SU-DHL-6 (cell line): ENCODE results near the gene ZNF860.

Source experiments
- H2AFZ ChIP-seq: fragments of 200-600 bp; sonication (generic); 2 replicates; pipeline ENCODE4 v1.6.1; 2014; ENCODE audit warnings: low read depth, mild to moderate bottlenecking, moderate library complexity, mixed read lengths, antibody characterized with exemption, low read length; ENCODE audit not compliant: severe bottlenecking
- H3F3A ChIP-seq: fragments of 200-600 bp; shearing (Covaris generic); 2 replicates; pipeline ENCODE4 v1.6.0; 2016; ENCODE audit warnings: antibody characterized with exemption, mild to moderate bottlenecking; ENCODE audit not compliant: insufficient read depth
- H3K27ac ChIP-seq: fragments of 200-600 bp; sonication (generic); 2 replicates; pipeline ENCODE4 v1.5.1; 2016; ENCODE audit warnings: low read depth, mild to moderate bottlenecking, low read length, moderate library complexity, mixed read lengths
- H3K27me3 ChIP-seq: fragments of 200-600 bp; sonication (generic), shearing (Covaris generic); 2 replicates; pipeline ENCODE4 v1.6.0; 2014; ENCODE audit warnings: mild to moderate bottlenecking, low read length
- H3K36me3 ChIP-seq: fragments of 200-600 bp; sonication (generic); 2 replicates; pipeline ENCODE4 v1.6.1; 2014; ENCODE audit warnings: mild to moderate bottlenecking, low read length, mixed read lengths
- H3K4me2 ChIP-seq: fragments of 300-600, 200-600 bp; shearing (Covaris generic), sonication (generic); 2 replicates; pipeline ENCODE4 v1.6.0; 2014; ENCODE audit warnings: low read length, low read depth, mild to moderate bottlenecking; ENCODE audit not compliant: poor library complexity, severe bottlenecking
- H3K4me3 ChIP-seq: fragments of 200-600 bp; sonication (generic); 2 replicates; pipeline ENCODE4 v1.5.1; 2014; ENCODE audit warnings: antibody characterized with exemption, low read length, mild to moderate bottlenecking, mixed read lengths; ENCODE audit not compliant: insufficient read depth, poor library complexity, severe bottlenecking
- H3K79me2 ChIP-seq: fragments of 200-600 bp; sonication (generic); 2 replicates; pipeline ENCODE4 v1.6.1; 2014; ENCODE audit warnings: mild to moderate bottlenecking, low read length, moderate library complexity; ENCODE audit not compliant: insufficient read depth
- H3K9ac ChIP-seq: fragments of 200-600 bp; sonication (generic); 2 replicates; pipeline ENCODE4 v1.7.0; 2014; ENCODE audit warnings: mild to moderate bottlenecking, low read length
- H3K9me2 ChIP-seq: fragments of 200-600 bp; sonication (generic); replicated peaks from 2 replicates; pipeline ENCODE4 v1.6.1; 2014; ENCODE audit warnings: low read length; ENCODE audit not compliant: insufficient read depth
- H3K9me3 ChIP-seq: fragments of 200-600 bp; sonication (generic); 2 replicates; pipeline ENCODE4 v1.6.1; 2014; ENCODE audit warnings: low read length, mixed read lengths; ENCODE audit not compliant: insufficient read depth
- H4K20me1 ChIP-seq: fragments of 200-600 bp; sonication (generic); 2 replicates; pipeline ENCODE4 v1.6.1; 2014; ENCODE audit warnings: low read depth, mild to moderate bottlenecking, antibody characterized with exemption, low read length, moderate library complexity, mixed read lengths
- CTCF ChIP-seq: fragments of 200-600 bp; sonication (generic); IDR thresholded peaks from one replicate; pipeline ENCODE4 v1.5.1; 2017; ENCODE audit warnings: antibody characterized with exemption, mild to moderate bottlenecking, low read length, moderate library complexity; ENCODE audit not compliant: insufficient read depth, poor library complexity, severe bottlenecking
- EZH2phosphoT487 ChIP-seq: fragments of 200-600 bp; sonication (generic), shearing (Covaris generic); conservative IDR thresholded peaks from 2 replicates; pipeline ENCODE4 v1.6.1; 2018; ENCODE audit warnings: mild to moderate bottlenecking, antibody characterized with exemption, low read length, moderate library complexity, mixed read lengths

The ZNF860 gene

GRCh38 chr3:31958701-31959152 is 22.8 kb upstream of the ZNF860 start:
- Histone ChIP-seq H3K4me2 (peak overlapping the region; percentile 95), H2AFZ (no peak overlapping the region), H3K9me2 (no peaks in the 10 kb centered on the region), H3K27ac (peak overlapping the region; percentile 98), H3K9ac (peak overlapping the region; percentile 64), H3F3A (peaks cover 72% of the 10 kb centered on the region), H3K36me3 (peaks cover 10% of the 10 kb centered on the region; the same call in 1 of the 2 replicates), H3K9me3 (peaks cover 11% of the 10 kb centered on the region; the same call in 1 of the 2 replicates), H3K4me3 (peak overlapping the region; percentile 52), H3K79me2 (peaks cover 97% of the 10 kb centered on the region), H4K20me1 (no peaks in the 10 kb centered on the region), H3K27me3 (no peaks in the 10 kb centered on the region)
- TF ChIP-seq CTCF (no peak), EZH2phosphoT487 (no peak)

GRCh38 chr3:31959251-31959650 is 22.3 kb upstream of the ZNF860 start:
- Histone ChIP-seq H3K9me3 (peaks cover 11% of the 10 kb centered on the region; the same call in 1 of the 2 replicates), H3K79me2 (peaks cover 97% of the 10 kb centered on the region), H3K4me2 (peak overlapping the region; percentile 95), H3F3A (peaks cover 69% of the 10 kb centered on the region), H2AFZ (no peak overlapping the region), H3K27me3 (no peaks in the 10 kb centered on the region), H4K20me1 (no peaks in the 10 kb centered on the region), H3K36me3 (peaks cover 10% of the 10 kb centered on the region; the same call in 1 of the 2 replicates), H3K9ac (peak overlapping the region; percentile 64), H3K4me3 (peak overlapping the region; percentile 52), H3K9me2 (no peaks in the 10 kb centered on the region), H3K27ac (peak overlapping the region; percentile 98)
- TF ChIP-seq CTCF (no peak), EZH2phosphoT487 (no peak)

DNA sequence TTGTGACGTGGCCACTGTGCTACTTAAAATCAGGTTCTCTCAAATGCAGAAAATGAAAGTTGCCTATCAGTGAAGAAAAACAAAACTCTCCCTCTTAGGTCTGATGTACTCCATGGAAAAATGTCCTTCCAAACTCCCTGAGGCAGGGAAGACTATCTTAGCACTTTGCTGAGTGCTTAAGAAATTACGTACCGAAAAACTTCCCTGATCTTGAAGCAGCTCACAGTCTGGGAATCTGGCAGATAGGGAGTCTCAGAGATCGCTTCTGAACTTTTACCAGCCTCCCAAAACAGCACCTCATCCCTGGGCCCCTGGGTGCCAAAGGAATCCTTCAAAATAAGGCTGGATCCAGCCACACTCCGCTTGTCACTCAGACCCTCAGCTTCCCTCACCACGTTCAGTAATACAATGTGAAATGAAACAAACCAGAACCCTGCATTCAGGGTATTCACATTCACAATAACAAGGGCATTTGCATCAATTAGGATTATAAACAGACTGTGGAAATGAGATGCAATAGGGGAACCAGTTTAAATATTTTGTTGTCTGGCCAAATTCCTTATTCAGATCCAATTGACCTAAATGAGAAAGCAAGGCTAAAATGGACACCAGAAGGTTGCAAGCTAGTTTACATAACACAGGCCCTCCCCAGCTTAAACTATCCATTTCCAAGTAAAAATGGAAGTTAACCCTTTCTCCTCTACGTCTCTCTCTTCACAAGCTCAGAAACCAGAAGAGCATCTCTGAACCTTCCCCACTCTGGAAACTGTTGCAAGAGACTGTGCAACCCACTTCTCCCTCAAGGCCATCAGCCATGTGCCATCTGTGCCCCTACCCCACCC is 21.4 kb upstream of the ZNF860 start:
- TF ChIP-seq EZH2phosphoT487: no peak
- TF ChIP-seq CTCF: no peak
- no peaks in the 10 kb centered on the region for H3K9me2 ChIP-seq
- H4K20me1 ChIP-seq: no peaks in the 10 kb centered on the region
- peak overlapping the region; percentile 64 for H3K9ac ChIP-seq
- no peaks in the 10 kb centered on the region for H3K27me3 ChIP-seq
- H3K4me3 ChIP-seq: peak overlapping the region; percentile 52
- H3K36me3 ChIP-seq: peaks cover 10% of the 10 kb centered on the region; the same call in 1 of the 2 replicates
- H3K4me2 ChIP-seq: peak overlapping the region; percentile 95
- peak overlapping the region; percentile 98 for H3K27ac ChIP-seq
- H3F3A ChIP-seq: peaks cover 67% of the 10 kb centered on the region
- peaks cover 11% of the 10 kb centered on the region; the same call in 1 of the 2 replicates for H3K9me3 ChIP-seq
- peaks cover 97% of the 10 kb centered on the region for H3K79me2 ChIP-seq
- no peak overlapping the region for H2AFZ ChIP-seq
